ENCODE measurements around the gene SND1.

DNA sequence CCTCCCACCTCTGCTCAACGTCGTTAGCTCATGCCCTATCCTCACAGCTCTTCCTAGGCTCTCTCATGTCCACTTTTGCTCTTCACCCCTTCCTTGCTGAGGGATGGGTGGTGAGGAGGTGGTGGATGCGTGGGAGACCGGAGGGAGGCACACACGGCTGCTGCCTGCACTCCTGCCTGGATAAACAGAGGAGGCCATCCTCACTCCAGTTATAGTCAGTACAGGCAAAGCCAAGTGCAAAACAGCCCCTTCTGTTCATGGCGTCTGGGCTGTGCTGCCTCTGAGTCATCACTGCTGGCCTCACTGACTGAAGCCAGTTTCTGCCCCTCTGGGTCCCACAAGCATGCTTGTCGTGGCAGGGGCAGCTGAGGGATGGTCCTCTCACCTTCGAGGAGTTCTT lies 411.1 kb downstream of the SND1 start:
- TF ChIP-seq POLR2A (IDR thresholded peaks at IDR 0.05) = no peak
- TF ChIP-seq CTCF (IDR thresholded peaks at IDR 0.05) = no peak
